Measurements from ENCODE around the gene CTNNA3.

CTNNA3 gene

DNA sequence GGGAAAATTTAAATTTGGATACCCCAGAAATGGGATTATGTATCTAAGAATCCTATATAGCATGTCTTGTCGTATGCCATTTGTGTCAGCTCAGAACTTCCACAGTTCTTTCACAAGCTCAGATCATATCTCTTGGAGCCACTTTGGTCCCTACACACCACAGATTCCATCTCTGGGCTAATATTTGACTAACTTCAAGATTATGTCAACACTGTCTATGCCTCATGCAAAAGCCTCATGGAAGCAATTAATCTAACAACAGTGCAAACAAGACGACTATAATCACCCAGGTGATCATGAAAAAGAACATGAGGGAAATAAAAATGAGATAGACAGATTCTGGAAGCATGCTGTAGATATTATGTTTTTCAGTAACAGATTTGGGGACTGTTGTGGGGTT is 581.0 kb downstream of the CTNNA3 start:
- no peak for DNase-seq (ENCODE audit: low read depth)

DNA sequence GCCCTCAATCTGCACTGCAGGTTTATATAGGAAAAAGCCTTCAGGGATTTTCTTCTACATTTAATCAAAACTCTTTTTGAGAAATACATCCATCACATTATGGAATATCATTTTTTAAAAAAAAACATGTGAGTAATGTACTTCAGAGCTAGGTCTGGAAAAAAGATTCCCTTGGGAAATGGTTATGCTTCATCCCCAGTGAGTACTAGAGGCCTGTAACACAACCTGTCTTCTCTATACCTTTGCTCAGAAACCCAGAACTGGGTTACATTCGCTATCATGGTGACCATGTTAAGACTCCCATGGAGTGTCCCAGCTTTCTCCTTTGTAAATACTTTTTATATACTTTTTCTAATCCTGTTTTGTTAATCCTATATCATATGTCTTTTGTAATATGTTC is 583.2 kb downstream of the CTNNA3 start:
- DNase-seq (ENCODE audit: low read depth): no peak

DNA sequence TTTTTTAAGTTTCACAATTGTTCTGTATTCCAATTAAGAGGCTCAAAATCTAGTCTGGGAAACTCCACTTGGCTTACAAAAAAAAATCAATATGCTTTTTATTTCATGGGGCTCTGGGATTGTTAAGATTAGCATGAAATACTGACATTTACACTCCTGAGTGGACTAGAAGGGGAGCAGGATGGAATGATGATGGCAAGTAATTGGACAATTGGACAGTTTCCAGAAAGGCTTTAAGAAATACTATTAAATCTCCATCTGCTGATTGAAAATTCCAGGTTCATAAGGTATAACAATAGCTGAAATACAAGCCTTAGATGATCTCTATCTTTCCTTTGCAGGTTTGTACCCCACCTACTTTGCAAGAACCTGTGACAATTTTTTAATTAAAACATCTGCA is 585.7 kb downstream of the CTNNA3 start:
- no peak for DNase-seq (ENCODE audit: low read depth)

DNA sequence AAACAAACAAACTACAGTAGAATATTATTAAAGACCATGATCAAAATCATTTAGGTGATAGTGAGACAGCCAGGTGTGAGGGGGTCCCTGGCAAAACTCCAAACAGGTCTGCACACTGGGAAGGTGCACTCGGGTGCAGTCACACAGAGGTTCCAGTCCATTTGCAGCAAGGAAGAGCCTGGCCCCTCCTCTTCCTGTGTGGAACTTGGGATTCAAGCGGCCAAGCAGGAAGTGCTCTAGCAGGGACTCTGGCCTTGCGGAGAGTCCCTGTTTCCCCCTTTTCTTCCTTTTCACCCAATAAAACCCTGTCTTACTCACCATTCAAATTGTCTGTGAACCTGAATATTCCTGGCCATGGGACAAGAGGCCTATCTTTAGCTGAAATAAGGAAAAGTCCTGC is 588.3 kb downstream of the CTNNA3 start:
- no peak for DNase-seq (ENCODE audit: low read depth)

DNA sequence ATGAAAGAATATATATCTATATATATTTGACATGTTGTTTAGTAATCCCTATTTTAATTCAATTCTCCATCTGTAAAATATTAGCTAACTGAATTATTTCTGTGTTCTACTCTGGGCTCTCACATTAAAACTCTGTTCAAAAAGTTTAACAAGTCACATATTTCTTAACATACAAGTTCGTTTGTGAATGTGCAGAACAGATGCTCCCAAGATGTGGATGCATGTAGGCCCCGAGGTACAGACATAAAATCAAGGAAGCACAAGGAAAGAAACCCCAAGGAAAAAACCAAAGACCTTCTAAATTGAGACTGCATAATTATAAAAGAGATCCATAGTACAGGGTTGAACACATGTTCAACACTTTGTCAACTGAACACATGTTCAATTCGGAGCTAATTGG is 595.0 kb downstream of the CTNNA3 start:
- DNase-seq (ENCODE audit: low read depth): no peak

DNA sequence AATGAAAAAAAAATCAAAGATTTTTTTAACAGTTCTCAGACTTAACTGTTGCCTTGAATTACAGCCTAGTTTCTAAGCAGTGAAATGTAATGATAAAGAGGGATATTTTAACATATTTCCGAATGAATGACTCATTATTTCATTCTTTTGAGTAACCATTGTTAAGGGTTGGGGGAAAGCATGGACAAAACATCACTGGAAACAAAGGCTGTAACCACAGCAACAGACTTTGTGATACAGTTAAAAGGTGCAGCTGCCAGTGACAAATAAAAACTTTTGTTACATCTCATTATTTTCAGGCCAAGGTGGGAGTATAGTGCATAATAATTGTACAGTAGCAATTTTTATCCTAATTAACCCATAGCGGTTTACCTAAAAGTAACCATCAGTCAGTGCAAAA is 597.5 kb downstream of the CTNNA3 start:
- DNase-seq (ENCODE audit: low read depth): no peak

DNA sequence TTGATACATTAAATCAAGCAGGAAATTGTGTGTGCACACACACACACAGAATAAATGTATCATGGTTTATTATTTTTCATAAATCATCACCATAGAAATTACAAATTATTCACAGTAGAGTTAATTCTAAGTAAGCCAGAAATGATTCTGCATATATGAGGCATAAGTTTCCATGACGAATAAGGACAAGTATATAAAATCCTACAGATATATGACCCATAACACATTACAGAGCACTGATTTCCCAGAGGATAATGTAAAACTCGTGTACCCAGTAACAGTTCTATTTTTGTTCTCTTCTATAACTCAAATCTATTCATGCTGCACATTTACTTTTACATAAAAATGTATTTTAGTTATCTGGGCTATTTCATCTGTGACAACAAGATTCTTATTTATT is 600.5 kb downstream of the CTNNA3 start:
- DNase-seq (ENCODE audit: low read depth): no peak

DNA sequence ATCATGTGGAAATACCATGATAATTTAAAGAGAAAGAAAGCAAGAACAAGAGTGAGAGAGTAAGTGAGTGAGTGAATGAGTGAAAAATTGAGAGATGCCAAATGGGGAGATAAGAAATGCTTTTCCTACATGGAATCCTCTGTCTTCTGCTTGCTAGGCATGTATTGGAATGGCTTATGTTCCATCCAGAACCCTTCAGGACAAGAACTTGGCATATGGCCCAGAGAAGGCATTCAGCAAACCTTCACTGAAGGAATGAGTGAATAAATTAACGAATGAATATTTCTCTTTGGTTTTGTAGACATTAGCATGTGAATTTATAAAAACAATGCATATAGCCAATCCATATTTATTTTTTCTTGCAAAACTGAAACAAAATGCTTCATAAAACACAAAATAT is 608.0 kb downstream of the CTNNA3 start:
- DNase-seq (ENCODE audit: low read depth): no peak

DNA sequence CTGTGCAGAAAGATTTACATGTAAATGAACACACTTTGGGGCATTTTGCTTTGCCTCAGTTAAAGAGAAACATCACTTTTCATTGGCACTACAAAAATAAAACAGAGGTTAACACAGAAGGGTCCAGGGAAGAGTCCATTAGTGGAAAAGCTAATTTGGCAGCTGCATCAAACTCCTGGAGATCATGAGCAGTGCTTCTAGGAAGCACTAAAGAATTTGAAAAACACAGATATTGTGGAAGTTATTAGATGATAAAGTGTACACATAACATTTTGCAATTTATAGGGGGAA is 608.9 kb downstream of the CTNNA3 start:
- DNase-seq (ENCODE audit: low read depth): no peak

DNA sequence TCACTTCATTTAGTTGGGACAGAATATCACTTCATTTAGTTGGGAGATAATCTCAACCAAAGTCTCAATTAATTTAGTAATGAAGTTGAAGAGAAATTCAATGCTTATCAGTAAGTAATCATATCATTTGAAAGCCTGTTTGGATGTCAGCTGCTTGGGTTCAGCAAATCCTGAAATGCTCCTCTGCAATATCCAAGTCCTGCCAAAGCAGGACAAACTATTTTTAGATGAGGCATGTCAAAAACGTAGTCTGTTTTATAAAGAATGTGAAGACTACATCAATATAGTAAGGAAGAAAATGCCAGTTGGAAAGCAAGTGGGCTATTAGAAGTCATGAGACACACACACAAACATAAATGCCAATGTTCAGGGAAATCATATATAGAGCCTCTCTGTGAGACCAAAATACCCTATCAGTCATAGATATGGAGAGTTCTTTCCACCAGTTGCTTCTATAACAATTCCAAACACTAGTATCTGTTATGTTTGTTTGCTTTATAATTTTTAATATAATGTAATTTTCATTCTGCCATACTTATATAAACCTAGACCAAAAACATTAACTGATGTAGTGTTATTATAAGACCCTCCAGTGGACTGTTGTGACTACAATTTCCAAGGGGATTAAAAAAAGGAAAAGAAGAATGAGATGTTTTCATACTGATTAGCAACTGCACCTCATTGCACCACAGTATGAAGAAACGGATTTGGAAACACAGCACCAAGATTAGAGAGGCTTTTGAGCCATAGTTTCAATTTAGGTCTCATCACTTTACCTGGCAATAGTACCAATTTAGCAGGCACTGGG is 609.5 kb downstream of the CTNNA3 start:
- DNase-seq (ENCODE audit: low read depth): no peak

DNA sequence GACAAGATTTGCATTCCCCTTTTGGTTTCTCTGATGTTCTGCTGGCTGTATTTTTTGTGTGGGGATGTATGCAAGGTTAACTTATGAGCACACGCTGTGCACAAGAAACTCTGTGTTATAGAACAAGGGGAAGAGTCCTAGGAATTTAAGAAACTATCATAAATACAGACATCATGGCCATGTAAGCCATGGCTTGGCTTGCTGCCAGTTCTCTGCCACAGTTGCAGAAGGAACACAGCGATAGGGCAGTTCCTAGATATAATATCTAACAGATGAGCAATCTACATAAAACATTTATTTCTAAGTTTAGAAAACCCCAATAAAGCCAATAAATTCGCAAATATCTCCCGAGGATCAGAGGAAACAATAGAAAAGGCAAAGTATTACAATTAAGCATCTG is 616.9 kb downstream of the CTNNA3 start:
- no peak for DNase-seq (ENCODE audit: low read depth)

DNA sequence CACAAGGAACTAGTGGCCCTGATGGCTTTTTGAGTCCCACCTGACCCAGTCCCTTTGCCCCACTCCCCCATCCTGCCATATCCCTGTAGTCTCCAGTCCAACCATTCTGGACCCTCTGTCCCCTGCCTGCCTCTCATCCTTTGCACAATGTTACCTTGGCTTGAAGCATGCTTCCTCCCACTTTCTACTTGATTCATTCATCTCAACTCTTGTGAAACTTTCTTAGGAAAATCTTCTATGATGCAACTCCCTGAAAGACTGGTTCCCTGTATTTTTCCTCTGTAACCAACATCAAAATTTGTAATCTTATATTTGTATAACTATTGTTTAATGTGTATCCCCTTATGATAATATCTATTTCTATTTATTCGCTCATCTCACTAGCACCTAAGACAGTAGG is 618.6 kb downstream of the CTNNA3 start:
- DNase-seq (ENCODE audit: low read depth): no peak

DNA sequence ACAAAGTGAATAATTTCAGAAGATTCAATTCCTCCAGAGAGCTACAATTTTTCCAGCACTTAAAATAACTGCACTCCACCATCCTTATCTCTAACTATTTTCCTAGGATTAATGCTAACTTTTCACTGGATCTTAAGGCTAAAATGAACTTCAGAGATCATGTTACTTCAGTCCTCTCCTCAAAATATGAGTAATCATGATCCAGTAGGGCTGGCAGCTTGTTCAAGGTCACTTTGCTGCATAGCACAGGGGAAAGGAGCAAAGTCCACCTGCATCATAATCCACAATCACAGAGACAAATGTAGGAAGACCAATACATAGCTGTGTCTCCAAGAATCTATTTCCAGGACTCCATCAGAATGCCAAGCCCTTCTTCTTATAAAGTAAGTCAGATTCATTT is 619.9 kb downstream of the CTNNA3 start:
- no peak for DNase-seq (ENCODE audit: low read depth)

DNA sequence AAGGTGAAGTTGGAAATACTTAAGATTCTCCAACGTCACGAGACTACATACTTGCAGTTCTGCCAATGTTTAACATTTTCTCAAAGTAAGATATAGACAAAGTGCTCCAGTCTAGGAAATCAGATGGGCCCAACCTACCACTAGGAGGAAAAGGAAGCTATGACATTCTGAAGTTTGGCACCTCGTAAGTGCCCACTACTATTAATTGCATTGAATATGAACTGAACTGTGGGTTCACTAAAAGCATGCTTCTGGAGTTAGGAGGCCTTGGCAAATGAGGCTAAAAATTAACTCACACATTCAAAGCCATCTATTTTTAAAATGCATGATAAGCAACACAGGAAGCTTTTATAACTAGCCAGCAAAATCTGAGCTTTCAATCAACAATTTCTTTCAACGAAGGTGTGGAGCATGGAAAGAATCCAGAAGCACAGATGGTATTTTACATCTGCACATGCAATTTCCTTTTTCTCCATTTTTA is 620.5 kb downstream of the CTNNA3 start:
- no peak for DNase-seq (ENCODE audit: low read depth)

DNA sequence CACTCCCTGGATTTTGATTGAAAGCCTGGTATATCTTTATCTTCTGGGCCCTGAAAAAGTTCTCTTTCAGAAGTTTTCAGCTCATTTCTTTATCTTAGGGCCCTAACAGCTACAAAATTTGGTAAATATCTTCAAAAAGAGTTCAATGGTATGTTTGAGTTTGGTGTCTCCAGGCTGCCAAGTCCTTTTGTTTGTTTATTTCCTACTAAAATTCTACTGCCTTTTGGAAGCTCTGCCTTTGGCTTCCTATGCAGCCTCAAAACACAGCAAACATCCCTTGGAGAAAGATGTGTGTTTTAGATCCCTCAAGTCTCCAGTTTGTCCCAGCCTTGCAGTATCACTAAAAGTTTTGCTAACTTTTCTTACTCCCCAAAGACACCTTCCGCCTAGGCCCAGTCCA is 623.3 kb downstream of the CTNNA3 start:
- DNase-seq (ENCODE audit: low read depth): no peak

DNA sequence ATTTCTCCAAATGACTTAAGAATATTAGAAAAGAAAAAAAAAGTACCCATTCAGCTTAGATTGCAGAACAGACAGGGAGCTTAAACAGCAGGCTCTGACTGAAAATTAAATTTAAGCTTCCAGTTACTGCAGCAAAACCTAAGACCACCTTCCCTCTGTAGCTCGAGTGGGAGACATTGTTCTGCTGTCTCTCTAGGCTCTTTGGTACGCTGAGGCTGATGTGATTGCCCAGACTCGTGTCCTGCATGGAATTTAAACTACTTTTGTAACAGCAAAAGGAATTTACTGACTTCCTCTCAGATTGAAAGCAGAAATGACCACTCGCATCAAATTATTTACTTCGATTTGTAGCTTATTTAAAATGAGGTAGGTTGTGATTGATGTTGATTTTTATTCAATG is 645.6 kb downstream of the CTNNA3 start:
- no peak for DNase-seq (ENCODE audit: low read depth)

DNA sequence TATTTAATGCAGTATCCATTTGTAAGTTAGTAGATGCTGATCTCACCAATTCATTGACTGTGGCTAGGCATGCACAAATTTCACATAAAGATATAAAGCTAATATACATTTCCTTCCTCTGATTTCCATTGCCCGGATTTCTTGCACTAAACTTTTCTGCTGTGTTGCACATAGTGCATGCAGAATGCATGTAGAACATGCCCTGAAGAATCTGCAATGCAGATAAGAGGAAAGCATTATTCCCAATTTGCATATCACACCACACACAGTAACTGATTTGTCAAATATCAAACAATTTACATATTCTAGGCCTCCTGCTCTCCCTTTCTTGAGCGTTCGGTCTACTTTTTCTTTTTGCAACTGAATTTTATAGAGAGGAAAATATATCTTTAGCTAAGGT is 646.0 kb downstream of the CTNNA3 start:
- DNase-seq (ENCODE audit: low read depth): no peak

DNA sequence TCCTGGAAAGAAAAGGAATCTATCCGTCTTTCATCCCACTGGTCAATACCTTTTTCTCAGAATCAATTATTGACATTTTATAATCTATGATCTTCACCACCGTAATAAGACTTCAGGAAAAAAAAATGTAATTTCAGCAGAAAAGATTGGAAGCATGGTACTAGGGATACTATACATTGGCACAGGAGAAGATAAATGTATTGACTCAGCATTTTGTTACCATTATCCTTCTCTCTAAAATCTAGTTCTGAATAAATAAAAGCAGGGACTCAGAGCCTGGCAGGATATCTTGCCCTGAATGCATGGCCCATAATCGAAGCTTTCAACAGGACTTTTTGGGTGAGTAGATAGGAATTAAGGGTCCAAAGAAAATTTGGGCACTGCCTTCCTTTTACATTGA is 649.5 kb downstream of the CTNNA3 start:
- DNase-seq (ENCODE audit: low read depth): no peak

DNA sequence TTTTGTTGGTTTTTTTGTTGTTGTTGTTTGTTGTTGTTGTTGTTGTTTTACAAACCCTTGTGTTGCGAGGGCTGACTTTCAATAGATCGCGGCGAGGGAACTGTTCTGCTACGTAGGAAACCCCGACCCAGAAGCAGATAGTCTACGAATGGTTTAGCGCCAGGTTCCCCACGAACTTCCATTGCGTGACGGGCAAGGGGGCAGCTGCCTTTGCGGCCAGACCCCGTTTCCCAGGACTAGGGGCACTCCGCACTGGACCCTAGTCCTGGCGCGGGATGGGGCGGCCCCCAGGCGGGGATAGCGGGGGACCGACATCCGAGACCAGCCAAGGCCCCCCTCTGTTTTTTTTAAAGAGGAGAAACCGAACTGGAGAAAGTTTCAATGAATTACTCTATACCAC is 650.6 kb downstream of the CTNNA3 start:
- DNase-seq (ENCODE audit: low read depth): no peak

DNA sequence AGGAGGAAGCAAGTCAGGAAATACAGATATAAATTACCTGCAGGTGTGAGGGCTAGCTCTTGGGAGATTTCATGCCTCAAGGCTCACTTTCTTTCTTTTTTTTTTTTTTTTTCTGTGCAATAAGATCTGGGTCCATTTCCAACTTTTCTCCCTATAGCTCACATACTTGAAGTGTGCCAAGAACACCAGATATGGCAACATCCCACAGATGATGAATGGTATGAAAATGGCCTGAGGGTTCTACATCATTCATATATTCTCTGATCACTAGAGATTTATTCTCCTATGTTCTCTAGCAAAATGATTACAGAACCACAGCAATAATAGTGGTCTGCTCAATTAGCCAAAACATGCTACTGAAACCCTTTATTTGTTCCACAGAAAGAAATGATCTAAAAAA is 653.0 kb downstream of the CTNNA3 start:
- DNase-seq (ENCODE audit: low read depth): no peak

DNA sequence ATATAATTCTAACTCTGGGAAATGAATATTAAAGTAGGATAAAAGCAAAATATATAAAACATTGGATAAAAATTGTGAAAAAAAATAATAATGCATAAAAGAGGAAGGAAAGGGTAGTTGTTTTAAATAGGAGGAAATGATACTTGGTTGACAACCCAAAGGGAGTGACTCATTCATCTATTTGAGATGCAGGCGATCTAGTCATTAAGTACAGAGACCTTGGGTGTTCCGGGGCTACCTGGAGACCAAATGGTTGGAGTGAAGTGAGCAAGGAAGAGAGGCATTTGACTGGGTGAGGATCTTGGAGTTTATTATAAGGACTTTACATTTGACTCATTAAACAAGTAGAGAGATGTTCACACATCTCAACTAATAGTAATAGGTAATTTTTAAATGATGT is 659.2 kb downstream of the CTNNA3 start:
- no peak for DNase-seq (ENCODE audit: low read depth)

DNA sequence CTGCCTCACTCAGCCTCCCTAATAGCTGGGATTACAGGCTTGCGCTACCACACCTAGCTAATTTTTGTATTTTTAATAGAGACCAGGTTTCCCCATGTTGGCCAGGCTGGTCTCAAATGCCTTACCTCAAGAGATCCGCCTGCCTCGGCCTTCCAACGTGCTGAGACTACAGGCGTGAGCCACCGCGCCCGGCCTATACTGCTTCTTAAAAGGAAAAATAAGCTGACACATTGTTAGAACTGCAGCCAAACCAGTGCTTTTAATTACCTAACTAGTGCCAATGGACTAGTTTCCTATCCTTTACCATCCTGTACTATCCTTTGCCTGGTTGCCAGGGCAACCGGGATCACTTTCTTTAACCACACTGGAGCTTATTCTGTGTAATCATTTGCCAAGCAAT is 662.1 kb downstream of the CTNNA3 start:
- DNase-seq (ENCODE audit: low read depth): no peak

DNA sequence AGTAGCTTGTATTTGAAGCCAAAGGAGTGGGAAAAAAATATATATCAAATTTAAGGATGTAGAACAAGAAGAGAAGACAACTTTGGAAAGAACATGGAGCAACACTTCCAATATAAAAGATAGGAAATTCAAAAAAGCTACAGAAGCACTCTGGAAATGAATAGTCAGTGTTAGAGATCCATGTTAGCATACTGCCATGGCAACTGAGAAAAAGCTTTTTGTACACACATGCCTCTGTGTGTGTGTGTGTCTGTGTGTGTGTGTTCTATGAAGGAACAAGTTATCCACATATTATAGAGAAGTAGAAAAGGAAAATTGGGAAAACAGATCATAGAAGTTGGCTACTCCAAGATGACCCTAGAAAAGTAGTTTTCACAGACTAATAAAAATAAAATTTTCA is 673.9 kb downstream of the CTNNA3 start:
- no peak for DNase-seq (ENCODE audit: low read depth)

DNA sequence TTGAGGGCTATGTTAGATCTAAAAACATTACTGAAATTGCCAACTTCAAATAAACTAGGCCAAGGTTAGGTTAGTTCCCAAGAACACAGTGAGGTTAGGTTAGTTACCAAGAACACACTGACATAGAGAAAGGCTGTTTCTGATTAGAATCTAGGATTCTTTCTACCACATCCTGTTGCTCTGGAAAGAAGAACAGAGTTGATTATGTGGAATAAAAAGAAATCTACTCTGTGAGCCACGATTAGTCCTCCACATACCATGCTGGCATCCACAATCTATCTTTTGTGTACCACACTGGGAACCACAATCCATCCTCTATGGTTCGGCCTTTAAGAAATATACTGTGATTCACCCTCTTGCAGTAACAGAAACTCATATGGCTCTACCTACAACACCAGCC is 678.8 kb downstream of the CTNNA3 start:
- no peak for DNase-seq (ENCODE audit: low read depth)

DNA sequence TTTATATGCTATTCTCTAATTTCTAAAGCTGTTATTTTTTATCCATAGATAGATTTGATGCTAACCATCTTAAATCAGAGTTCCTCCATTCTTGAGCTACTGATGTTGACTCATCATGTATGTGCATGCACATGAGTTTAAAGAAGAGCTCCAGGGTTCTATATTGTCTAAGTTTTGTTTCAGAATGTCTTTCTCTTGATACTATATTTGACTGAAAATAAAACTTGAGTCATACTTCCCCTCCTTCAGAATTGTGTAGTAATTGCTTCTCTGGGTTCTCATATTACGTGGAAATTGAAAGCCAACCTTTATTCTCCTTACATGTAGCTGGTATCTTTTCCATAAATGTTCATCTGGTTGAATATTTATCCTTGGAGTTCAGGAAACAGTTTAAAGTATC is 680.8 kb downstream of the CTNNA3 start:
- no peak for DNase-seq (ENCODE audit: low read depth)
